Measurements from ENCODE around the gene HOXD11. TPM values are rescaled to one million over a fixed set of nuclear protein-coding genes. Genes with fewer than 3 reads are reported as not detected.

HOXD11 gene
- total RNA-seq, 4 donors from 2014 or later, result not detected

DNA sequence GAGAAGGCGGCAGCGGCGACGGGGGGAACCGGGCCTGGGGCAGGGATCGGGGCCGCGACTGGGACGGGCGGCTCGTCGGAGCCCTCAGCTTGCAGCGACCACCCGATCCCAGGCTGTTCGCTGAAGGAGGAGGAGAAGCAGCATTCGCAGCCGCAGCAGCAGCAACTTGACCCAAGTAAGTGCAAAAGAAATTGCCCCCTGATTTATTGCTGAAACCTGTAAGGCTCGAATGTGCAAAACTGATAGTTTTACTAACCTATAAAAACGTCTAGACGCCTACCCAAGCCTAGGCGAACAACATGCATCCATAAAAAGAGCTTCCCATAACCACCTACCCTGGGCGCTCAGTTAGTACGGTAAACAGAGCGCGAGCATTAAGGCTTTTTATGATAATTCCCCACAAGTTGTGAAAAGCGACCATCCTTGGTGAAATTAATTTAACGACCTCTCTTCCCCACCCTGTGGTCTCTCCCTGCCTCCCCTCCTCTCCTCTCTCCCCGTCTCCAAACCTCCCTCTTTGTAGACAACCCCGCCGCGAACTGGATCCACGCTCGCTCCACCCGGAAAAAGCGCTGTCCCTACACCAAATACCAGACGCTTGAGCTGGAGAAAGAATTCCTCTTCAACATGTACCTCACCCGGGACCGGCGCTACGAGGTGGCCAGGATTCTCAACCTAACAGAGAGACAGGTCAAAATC lies 16.5 kb downstream of the HOXD11 start:
- Histone ChIP-seq H3K36me3 (no peaks in the 10 kb centered on the region), H3K9me3 (no peaks in the 10 kb centered on the region), H3K27ac (peak overlapping the region; percentile 36 to 85 (median 70)), H3K4me3 (peak overlapping the region; percentile 27 to 59 (median 42)), H3K27me3 (peaks cover 40 to 100% (median 53%) of the 10 kb centered on the region in 4 donors), H3K4me1 (peaks cover 0 to 48% (median 4%) of the 10 kb centered on the region in 3 donors)
- no peak for DNase-seq
- WGBS, 2 donors, result 10 to 12% methylated on average over 21 to 28 of the region's 40 CpGs
- TF ChIP-seq POLR2A (IDR thresholded peaks at IDR 0.05), result no peak
- intact Hi-C loops (cut with DNase I), result loop anchor here (10.0 kb wide), 2 partner anchors 691 to 1021 kb away; no protein-coding TSS in a partner anchor

DNA sequence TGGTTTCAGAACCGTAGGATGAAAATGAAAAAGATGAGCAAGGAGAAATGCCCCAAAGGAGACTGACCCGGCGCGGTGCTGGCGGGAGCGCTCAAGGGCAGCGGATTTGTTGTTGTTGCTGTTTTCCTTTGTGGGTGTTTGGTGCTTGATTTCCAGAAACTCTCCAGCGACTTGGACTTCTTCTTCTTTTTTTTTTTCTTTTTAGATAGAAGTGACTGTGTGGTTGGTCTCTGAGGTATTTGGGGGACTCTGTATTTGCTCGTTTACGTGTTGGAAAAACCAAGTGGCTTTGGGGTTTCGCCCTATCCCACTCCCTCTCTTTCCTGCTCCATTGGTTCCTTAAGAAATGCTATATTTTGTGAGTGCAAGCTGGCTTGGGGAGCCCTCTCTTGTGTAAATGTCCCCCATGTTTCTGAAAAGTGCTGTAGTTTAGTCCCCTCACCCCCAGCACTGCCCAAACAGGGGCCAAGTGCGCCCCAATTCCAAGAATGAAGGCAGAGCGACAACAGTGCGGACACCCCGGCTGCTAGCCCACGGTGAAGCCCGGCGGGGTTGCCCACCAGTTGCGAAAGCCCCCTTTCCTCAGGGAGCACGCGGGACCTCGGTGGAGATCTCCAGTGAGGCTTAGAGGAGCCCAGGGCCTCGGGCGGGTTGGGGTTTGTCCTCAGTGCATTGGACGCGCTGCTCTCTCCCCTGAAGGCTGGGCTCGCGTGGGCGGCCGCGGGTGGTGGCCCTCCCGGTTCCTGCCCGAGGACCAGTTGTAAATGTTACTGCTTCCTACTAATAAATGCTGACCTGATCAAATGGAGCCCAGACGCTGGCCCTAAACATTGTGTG lies 17.2 kb downstream of the HOXD11 start:
- Histone ChIP-seq H3K4me3 (peak overlapping the region; percentile 27 to 59 (median 42)), H3K4me1 (peaks cover 0 to 52% (median 6%) of the 10 kb centered on the region in 3 donors), H3K27me3 (peaks cover 40 to 100% (median 60%) of the 10 kb centered on the region in 4 donors), H3K9me3 (no peaks in the 10 kb centered on the region), H3K27ac (peak overlapping the region in 3 of 4 donors; percentile 61 to 85 (median 78)), H3K36me3 (no peaks in the 10 kb centered on the region)
- intact Hi-C loops (cut with DNase I), result loop anchor here (10.0 kb wide), 2 partner anchors 690 to 1020 kb away; no protein-coding TSS in a partner anchor
- no peak for DNase-seq
- 19 to 26% methylated on average over 14 to 22 of the region's 34 CpGs for WGBS, 2 donors
- TF ChIP-seq, protein P1, sequence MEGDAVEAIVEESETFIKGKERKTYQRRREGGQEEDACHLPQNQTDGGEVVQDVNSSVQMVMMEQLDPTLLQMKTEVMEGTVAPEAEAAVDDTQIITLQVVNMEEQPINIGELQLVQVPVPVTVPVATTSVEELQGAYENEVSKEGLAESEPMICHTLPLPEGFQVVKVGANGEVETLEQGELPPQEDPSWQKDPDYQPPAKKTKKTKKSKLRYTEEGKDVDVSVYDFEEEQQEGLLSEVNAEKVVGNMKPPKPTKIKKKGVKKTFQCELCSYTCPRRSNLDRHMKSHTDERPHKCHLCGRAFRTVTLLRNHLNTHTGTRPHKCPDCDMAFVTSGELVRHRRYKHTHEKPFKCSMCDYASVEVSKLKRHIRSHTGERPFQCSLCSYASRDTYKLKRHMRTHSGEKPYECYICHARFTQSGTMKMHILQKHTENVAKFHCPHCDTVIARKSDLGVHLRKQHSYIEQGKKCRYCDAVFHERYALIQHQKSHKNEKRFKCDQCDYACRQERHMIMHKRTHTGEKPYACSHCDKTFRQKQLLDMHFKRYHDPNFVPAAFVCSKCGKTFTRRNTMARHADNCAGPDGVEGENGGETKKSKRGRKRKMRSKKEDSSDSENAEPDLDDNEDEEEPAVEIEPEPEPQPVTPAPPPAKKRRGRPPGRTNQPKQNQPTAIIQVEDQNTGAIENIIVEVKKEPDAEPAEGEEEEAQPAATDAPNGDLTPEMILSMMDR (IDR thresholded peaks at IDR 0.05), result no peak
- no peak for TF ChIP-seq POLR2A (IDR thresholded peaks at IDR 0.05)

DNA sequence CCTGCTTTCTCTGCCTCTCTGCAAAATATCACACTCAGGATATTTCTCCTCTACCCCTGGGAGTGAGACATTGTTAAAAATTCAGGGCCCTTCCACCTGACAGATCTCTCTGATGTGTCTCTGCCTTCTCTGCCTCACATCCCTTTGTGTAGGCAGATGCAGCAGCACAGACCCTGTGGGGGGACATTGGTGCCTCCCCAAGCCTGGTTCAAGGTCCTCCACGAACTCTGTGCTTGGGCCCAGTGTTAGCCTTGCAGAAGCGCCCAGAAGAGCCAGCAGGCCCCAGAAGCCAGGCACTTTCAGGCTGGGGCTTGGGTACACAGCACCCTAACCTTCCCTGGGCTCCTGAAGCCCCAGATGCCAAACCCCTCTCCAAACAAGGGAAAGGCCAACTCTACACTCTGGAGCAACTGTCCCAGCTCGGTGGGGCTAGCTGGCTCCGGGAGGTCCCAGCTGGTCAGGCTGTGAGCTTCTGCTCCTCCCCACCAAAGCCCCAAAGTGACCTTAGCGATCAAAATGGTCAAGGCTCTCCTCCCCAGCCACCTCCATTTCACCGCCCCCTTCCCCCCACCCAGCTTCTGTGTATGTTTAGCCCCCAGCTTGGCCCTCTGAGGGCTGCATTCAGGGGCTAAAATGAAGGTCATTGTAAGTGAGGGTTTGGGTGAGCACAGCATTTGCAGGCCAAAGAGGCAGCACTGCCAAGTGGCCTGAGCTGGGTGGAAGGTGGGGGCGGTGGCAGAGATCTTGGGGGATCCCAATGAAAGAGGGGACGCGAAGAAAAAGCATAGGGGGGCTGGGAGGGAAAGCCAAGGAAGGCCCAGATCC lies 18.1 kb downstream of the HOXD11 start:
- no peak for TF ChIP-seq POLR2A (IDR thresholded peaks at IDR 0.05)
- TF ChIP-seq, protein P1 (IDR thresholded peaks at IDR 0.05), result no peak
- peak overlapping the region in 3 of 4 donors; percentile 27 to 54 (median 36) for H3K4me3 ChIP-seq
- H3K9me3 ChIP-seq, result no peaks in the 10 kb centered on the region
- WGBS, 2 donors, result 23 to 30% methylated on average over 2 to 5 of the region's 9 CpGs
- DNase-seq, result no peak
- H3K36me3 ChIP-seq, result no peaks in the 10 kb centered on the region
- peaks cover 38 to 100% (median 61%) of the 10 kb centered on the region in 4 donors for H3K27me3 ChIP-seq
- H3K4me1 ChIP-seq, result peaks cover 6 to 60% (median 9%) of the 10 kb centered on the region in 3 donors
- peak overlapping the region in 3 of 4 donors; percentile 45 to 85 (median 61) for H3K27ac ChIP-seq
- intact Hi-C loops (cut with DNase I), result loop anchor here (5.0 to 10.0 kb wide), 3 partner anchors 512 to 1020 kb away; no protein-coding TSS in a partner anchor

DNA sequence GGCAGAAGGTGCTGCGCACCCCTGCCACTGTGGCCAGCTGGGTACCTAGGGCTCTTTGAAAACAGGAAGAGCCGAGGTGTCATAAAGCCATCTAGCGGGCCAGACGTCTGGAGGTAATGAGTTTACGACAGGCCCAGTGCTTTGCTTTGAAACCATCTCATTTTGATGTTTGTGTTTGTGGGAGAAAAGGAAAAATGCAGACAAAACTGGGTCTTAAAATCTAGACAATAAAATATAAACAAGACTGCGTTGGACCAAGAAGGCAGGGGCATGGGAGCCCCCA lies 18.6 kb downstream of the HOXD11 start:
- WGBS, 2 donors, result 24 to 44% methylated on average over 6 of the region's 6 CpGs
- intact Hi-C loops (cut with DNase I), result loop anchor here (5.0 to 10.0 kb wide), 3 partner anchors 512 to 1019 kb away; no protein-coding TSS in a partner anchor

More for the DNA sequence above, 18.6 kb downstream of the HOXD11 start:
- TF ChIP-seq, protein P1 (IDR thresholded peaks at IDR 0.05), result no peak
- no peak for TF ChIP-seq POLR2A (IDR thresholded peaks at IDR 0.05)
- Histone ChIP-seq H3K27me3 (peaks cover 34 to 100% (median 58%) of the 10 kb centered on the region in 4 donors), H3K36me3 (no peaks in the 10 kb centered on the region), H3K4me3 (no peak overlapping the region), H3K27ac (peak overlapping the region in 2 of 4 donors; percentile 61 to 85), H3K9me3 (no peaks in the 10 kb centered on the region), H3K4me1 (peaks cover 9 to 66% (median 9%) of the 10 kb centered on the region in 3 donors)
- DNase-seq, result no peak

Data from esophagus squamous epithelium (tissue), 5 donors.